Umbilical cord (tissue), 2 donors: ENCODE measurements around the gene HUNK. TPM values are rescaled to one million over a fixed set of nuclear protein-coding genes. Genes with fewer than 3 reads are reported as not detected.

Experiments
- DNase-seq: peaks from one replicate; pipeline ENCODE4 v3.0.0-alpha.2; 2015; ENCODE audit warnings: low spot score
- total RNA-seq: library from RNA; depleted of rRNA; stranded (reverse); fragments of >200 nt; gene quantifications from one replicate; pipeline ENCODE4 v1.2.3, GENCODE V29; 2014; ENCODE audit warnings: low replicate concordance; ENCODE audit not compliant: insufficient read depth

HUNK gene
- total RNA-seq, 1 donor from 2014 or later = 3.1 TPM

- DNase-seq = peak; percentile 89
These were observed 75.9 kb downstream of the HUNK start for GRCh38 chr21:31948676-31949075.

- DNase-seq = peak; percentile 95
These were observed 80.0 kb downstream of the HUNK start for GRCh38 chr21:31952828-31953227.

DNA sequence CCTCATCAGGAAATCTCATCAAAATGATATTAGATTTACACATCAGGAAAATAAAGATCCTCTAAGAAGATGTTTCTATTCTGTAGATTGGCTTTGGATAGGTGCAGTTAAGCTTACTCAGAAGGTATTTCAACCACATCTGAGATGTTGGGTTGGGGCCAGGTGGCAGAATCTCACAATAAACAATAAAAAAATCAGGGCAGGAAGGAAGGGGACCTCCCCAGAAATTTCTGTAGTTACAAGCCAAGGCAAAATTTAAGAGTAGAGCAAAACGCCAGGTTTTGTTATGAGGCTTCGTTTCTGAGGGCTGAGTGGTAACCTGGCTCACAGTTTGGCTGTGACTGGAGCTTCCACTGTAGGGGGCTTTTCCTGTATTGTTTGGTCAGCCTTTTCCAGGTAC lies 84.8 kb downstream of the HUNK start:
- no peak for DNase-seq

DNA sequence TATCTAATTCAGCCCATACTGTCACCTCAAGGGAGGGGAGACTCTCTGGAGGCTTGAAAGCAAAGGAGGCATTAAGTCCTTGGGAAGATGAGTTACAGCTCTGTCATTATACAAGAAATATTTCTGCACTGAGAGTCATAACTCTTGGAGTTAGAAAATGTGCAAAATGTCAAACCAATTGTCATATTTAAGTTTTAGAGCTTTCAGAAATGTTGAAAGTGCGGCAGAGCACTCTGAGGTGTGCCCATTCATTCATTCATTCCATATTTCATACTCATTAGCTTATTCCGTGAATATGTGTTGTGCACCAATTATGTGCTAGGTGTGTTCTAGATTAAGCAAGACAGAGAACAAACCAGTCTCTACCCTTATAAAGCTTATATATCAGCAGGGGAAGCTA lies 87.1 kb downstream of the HUNK start:
- DNase-seq = peak; percentile 66

GRCh38 chr21:31961027-31961426 lies 88.2 kb downstream of the HUNK start:
- DNase-seq = no peak

GRCh38 chr21:31961704-31962103 lies 88.9 kb downstream of the HUNK start:
- DNase-seq = no peak

DNA sequence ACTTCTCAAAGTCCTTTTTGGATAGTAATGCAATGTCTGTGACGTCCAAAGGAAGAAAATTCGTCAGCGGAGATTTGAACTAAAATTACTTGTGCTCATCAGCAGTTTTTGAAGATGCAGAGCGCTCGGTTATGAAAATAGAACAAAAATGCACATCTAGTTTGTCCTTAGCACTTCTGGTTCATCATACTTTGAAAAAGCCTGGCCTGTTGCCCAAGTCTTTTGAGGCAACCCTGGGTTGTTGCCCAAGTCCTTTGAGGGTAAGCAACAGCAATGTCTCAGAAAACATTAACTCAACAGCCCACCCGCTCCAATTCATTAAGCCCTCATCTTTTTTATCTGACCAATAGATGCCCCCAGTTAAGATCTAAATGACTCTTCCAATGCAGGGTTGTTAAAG lies 91.9 kb downstream of the HUNK start:
- DNase-seq = no peak

GRCh38 chr21:31967334-31967733 lies 94.5 kb downstream of the HUNK start:
- no peak for DNase-seq

DNA sequence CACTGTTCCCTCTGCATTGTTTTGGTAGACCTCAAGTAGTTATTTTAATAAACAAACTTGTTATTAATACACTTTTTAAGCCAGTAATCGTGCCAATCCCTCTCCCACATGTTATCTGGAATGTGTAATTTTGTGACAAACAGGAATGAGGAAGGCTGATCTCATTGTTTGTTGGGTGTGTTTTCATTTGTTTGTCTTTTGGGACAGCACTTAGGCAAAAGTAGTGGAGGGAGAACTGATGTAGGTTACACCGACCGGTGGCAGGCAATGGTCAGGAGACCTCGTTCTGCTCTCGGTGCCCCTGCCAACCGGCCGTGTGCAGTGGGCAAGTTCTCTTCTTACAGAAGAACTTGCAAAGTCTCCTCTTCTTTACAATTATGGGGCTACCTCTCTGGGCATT lies 99.8 kb downstream of the HUNK start:
- DNase-seq = no peak

DNA sequence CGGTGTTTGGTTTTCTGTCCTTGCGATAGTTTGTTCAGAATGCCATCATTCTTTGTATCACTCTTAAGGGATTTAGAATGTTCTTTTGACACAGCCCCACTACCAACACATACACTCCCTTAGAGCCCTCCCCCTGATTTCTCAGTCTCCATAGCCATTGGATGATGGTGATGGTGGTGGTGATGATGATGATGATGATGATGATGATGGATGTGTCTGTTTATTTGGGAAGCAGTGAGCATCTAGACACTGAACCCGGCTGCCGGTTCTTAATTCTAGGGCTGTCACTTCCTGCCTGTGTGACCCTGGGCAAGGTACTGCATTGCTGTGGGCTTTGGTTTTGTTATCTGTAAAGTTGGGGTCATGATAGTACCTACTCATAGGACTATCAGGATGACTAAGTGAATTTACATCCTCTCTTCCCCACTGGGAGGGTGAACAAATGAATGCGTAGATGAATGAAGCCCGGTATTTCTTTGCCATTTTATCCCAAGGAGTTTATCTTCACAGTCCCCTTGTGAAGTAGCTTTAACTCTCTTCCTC lies 100.7 kb downstream of the HUNK start:
- no peak for DNase-seq

- no peak for DNase-seq
These were observed 101.7 kb downstream of the HUNK start for GRCh38 chr21:31974454-31974985.

DNA sequence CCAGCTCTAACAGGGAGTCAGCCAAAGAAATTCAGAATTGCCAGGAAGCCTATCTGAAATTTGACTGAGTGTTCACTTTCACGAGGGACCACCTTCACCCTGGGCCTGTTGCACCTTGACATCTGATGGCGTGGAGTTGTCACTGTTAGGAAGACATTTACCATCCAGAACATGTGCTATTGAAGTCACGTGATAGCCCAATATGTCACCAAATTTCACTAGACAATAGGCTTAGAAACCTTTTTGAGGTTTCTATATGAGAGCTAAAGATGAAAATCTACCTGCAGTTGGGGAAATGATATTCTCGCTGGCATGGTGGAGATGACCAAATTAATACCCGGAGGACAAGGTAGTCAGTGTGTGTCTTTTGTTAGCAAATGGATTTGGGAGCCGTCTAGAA lies 102.7 kb downstream of the HUNK start:
- no peak for DNase-seq

DNA sequence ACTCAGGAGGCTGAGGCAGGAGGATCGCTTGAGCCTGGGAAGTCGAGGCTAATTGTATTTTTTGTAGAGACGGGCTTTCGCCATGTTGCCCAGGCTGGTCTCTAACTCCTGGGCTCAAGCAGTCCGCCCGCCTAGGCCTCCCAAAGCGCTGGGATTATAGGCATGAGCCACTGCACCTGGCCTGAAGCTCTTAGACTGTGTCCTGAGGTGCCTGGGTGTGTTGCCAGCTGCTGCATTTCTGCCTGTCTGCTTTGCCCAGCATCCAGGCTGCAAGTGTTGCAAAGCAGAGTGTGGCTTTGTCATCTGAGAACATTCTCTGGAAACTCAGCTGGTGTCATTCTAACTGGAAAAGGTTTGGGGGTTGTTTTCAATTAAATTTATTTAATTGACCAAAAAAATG lies 105.0 kb downstream of the HUNK start:
- no peak for DNase-seq

DNA sequence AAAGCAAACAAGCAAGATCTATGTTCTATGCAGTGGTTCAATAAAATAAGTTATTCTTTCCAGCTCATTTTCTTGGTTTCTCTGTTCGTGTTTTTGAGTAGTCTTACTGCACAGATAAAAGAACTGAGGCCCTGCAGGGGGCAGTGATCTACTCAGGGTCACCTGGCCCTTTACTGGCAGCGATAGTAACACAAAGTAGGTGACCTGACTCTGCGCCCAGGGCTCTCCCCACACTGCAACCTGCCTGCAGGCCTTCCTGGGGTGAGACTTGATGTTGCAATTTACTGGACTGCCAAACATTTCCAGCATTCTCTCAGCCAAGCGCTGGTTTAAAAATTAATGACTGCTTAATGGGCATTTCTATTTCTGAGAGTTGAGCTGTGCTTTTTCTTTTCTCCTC lies 110.3 kb downstream of the HUNK start:
- no peak for DNase-seq

- DNase-seq = no peak
These were observed 110.7 kb downstream of the HUNK start for GRCh38 chr21:31983554-31983953.

DNA sequence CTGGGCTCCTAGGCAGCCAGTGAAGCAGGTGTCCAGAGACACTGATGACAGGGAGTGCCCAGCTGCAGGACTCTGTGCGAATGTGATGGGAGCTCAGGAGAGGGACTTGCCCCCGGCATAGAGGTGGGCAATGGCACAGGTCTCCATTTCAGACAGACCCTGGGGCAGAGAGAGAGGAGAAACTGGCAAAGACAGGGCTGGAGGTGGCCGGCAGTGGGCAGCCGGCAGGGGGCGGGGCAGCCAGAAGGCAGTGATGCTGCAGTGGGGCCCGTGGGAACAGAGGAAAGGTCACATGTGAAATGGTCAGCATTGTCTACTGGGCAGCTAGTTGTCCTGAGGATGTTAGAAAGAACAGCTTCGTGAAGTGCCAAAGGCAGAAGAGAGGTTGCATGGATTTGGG lies 112.6 kb downstream of the HUNK start:
- no peak for DNase-seq

GRCh38 chr21:31986035-31986856 lies 113.4 kb downstream of the HUNK start:
- DNase-seq = no peak

DNA sequence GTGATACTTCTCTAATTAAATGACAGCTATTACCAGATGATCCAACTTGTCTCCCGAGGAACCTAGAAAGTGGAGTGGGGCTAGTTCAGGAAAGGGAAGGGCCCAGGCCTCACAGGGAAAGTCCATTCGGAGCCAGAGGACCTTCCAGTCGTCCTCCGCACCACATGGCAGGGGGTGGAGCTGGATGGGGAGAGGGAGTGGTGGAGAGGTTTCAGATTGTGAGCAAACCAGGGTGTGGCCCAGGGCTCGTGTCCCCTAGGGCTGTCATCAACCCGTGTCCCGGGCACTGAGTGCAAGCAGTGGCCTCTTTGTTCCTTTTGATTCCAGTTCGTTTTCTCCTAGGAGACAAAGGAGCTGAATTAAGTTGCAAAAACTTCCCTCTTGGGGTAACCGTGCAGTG lies 114.9 kb downstream of the HUNK start:
- no peak for DNase-seq

- DNase-seq = peak; percentile 32
These were observed 115.9 kb downstream of the HUNK start for GRCh38 chr21:31988492-31989290.

DNA sequence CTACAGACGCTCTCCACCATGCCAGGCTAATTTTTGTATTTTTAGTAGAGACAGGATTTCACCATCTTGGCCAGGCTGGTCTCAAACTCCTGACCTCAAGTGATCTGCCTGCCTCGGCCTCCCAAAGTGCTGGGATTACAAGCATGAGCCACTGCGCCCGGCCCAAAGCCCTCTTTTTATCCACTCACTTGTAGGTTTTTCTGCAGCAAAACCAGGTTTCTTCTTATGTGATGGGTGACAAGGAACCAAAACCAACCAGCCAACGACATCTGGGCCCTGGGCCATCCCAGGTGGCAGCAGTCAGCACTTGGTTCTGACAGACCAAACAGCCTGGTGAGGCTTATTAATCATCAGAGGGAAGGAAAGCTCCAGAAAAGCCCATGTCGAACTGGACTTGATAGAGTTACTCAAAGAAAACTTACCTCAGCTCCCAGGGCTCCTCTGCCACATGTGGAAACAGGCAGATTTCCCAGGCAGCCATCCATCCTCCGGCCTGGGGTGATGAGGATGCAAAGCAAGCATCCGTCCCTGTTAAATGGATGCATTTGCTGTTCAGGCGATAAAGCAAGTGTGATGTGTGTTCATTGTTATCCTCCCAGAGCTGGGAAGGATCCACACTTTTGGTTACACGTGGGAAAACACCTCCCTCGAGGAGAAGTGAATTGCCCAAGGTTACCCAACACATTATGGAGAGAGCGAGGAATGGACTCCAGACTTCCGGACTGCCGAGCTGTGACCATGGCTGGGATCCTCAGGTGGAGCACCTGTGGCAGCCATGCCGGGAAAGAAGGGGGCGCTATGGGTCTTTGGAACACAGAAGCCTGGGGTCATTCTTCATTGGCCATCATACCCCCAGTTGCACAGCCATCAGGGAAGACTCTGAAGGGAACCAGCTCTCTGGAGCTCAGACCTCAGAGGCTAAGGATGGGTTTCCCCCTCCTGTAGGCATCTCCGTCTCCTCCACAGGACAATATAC lies 118.8 kb downstream of the HUNK start:
- DNase-seq = no peak

- DNase-seq = no peak
These were observed 119.6 kb downstream of the HUNK start for GRCh38 chr21:31992391-31992790.
